GM12875 (cell line): ENCODE results near the gene UPP1.
"Not testable (repeated sequence)": the region's sequence is repeated elsewhere in the genome, so short reads cannot be mapped to it uniquely, and the experiment has no call there.

Experiments used
- H3K4me3 ChIP-seq: one replicate; pipeline ENCODE4 v1.5.1; 2011; ENCODE audit warnings: low read depth, low read length, control low read depth
- CTCF ChIP-seq: IDR thresholded peaks from 2 replicates; pipeline ENCODE4 v1.5.1; 2011; ENCODE audit warnings: low read depth, mild to moderate bottlenecking, control low read depth, inconsistent platforms, low read length, moderate library complexity, borderline replicate concordance; ENCODE audit not compliant: insufficient read depth

Gene UPP1

DNA sequence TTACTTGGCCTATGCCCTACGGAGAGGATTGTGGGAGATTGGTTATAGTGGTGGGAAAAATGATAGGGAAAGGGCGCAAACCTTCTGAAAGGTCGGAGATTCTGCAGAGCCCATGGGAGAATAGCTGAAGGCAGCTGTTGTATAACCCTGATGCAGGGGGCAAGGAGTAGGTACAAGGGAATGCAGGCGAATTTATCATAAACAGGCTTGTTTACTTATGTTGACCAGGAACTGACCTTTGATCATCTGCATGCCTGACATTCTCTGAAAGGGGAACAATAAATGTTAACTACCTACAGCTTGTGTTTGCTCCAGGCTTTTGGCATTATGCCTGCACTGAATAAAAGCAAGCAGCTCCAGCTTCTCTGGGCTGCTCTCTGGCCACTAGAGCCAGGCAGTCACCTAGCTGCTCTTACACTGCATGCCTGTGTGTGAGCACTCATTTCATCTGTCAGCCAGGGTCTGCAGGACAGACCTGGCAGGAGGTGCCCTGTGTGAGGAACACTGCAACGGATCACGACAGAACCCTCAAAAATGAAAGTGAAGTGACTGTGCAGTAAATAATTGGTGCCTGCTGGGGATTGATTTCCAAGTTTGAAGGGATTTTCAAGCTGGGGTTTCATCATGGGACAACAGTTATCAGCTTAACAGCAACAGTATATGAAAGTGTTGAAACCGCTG, 51.1 kb downstream of the UPP1 start:
- H3K4me3 ChIP-seq, result no peak overlapping the region

GRCh38 chr7:48141521-48141920, 52.5 kb downstream of the UPP1 start:
- no peak for TF ChIP-seq CTCF
- H3K4me3 ChIP-seq, result no peak overlapping the region

More for the DNA sequence above, 51.1 kb downstream of the UPP1 start:
- no peak for TF ChIP-seq CTCF

DNA sequence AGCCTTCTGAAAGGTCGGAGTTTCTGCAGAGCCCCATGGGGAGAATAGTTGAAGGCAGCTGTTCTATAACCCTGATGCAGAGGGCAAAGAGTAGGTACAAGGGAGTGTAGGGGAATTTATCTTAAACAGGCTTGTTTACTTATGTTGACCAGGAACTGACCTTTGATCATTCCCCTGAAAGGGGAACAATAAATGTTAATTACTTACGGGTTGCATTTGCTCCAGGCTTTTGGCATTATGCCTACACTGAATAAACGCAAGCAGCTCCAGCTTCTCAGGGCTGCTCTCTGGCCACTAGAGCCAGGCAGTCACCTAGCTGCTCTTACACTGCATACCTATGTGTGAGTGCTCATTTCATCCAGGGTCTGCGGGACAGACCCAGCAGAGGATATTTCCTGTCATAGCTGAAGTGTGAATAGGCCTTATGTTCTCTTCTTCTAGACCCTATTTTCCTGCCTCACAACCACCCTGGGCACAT, 55.3 kb downstream of the UPP1 start:
- no peak overlapping the region for H3K4me3 ChIP-seq
- TF ChIP-seq CTCF, result no peak

DNA sequence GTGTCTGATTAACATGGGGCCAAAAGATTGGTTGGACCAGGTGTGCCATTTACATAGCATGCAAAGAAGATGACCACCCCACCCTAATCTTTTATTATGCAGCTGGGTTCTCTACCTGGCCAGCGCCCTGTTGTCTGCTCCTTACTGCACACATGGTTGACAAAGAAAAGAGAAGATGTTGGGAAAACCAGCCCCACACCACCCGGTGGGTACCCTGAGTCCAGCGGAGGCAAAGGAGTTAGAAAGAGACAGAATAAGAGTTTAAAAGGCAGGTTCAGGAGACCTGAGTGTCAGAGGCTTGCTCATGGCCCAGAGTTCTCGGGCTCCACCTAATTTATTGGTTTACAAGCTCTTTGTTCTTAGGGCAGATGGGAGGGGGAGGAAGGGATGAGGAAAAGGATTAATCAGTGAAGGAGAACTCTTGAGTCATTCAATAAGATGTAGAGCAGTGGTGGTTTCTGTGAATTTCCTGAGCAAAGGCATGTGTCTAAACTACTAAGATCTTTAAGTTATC, 58.1 kb downstream of the UPP1 start:
- no peak for TF ChIP-seq CTCF
- no peak overlapping the region for H3K4me3 ChIP-seq

DNA sequence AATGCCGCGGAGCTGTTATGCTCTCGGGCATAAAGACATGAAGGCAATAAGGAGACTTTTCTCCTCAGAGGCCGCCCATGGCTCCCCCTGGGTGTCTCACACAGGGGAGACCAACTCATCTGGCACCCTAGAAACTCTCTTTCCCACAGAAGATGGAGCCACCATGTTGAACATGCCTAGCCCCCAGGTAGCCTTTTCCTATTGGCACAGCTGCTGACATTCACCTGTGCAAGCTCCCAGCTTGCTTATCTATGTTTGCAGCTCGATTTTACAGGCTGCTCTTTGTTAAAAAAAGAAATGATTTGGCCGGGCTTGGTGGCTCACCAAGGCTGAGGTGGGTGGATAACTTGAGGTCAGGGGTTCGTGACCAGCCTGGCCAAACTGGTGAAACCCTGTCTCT, 58.6 kb downstream of the UPP1 start:
- not testable (repeated sequence) for H3K4me3 ChIP-seq

- H3K4me3 ChIP-seq, result no peak overlapping the region
- no peak for TF ChIP-seq CTCF
Observed at GRCh38 chr7:48148311-48148710, 59.2 kb downstream of the UPP1 start.

GRCh38 chr7:48149058-48149457, 60.0 kb downstream of the UPP1 start:
- no peak for TF ChIP-seq CTCF
- H3K4me3 ChIP-seq, result no peak overlapping the region
